ENCODE measurements around the gene RBM38.

- TF ChIP-seq CTCF (conservative IDR thresholded peaks at IDR 0.05 in 1 of 2, IDR thresholded peaks at IDR 0.05 in 1 of 2; ENCODE audit: extremely low read depth in 1 of 2, insufficient read depth in 1 of 2, low read depth in 1 of 2, low read length in 2 of 2) (no peak), EZH2 (IDR thresholded peaks at IDR 0.05; ENCODE audit: borderline replicate concordance, low read length) (no peak)
Measured at GRCh38 chr20:57443349-57444265, 52.4 kb downstream of the RBM38 start.
